PFSK-1 (cell line): Measurements from ENCODE around the gene YBEY.

Source experiments
- FOXP2 ChIP-seq: optimal IDR thresholded peaks from 2 replicates; pipeline ENCODE3; 2011; ENCODE audit warnings: borderline replicate concordance, control low read depth, inconsistent platforms; ENCODE audit not compliant: insufficient read depth; ENCODE audit errors: extremely low read length, extremely low read depth
- POLR2AphosphoS5 ChIP-seq: IDR thresholded peaks from 2 replicates; pipeline ENCODE4 v1.6.1; 2012; ENCODE audit warnings: low read depth, mild to moderate bottlenecking, control low read depth, low read length, moderate library complexity
- REST ChIP-seq, 2 experiments: IDR thresholded peaks; 2 replicates each; pipeline versions ENCODE4 v1.6.1 to v1.8.0; 2011 to 2012; ENCODE audit warnings: low read depth in 2 of 2, low read length in 2 of 2, control low read depth in 1 of 2, inconsistent platforms in 1 of 2, mild to moderate bottlenecking in 1 of 2, moderate library complexity in 1 of 2; ENCODE audit not compliant: insufficient read depth in 1 of 2
- SIN3A ChIP-seq: IDR thresholded peaks from 2 replicates; pipeline ENCODE4 v1.6.1; 2012; ENCODE audit warnings: mild to moderate bottlenecking, low read length, moderate library complexity, borderline replicate concordance; ENCODE audit not compliant: insufficient read depth
- TAF1 ChIP-seq: IDR thresholded peaks from 2 replicates; pipeline ENCODE4 v1.6.1; 2012; ENCODE audit warnings: low read length, control low read depth, borderline replicate concordance; ENCODE audit not compliant: insufficient read depth

The YBEY gene

GRCh38 chr21:46268371-46268770 is 17.8 kb upstream of the YBEY start:
- TF ChIP-seq TAF1 (no peak), FOXP2 (no peak), POLR2AphosphoS5 (no peak), REST (IDR thresholded peaks at IDR 0.05; ENCODE audit: insufficient read depth in 1 of 2, low read depth in 2 of 2, low read length in 2 of 2) (no peak), SIN3A (no peak)

GRCh38 chr21:46269466-46269865 is 16.7 kb upstream of the YBEY start:
- no peak for TF ChIP-seq TAF1
- TF ChIP-seq SIN3A, result no peak
- no peak for TF ChIP-seq REST (IDR thresholded peaks at IDR 0.05; ENCODE audit: insufficient read depth in 1 of 2, low read depth in 2 of 2, low read length in 2 of 2)
- TF ChIP-seq FOXP2, result no peak
- no peak for TF ChIP-seq POLR2AphosphoS5

GRCh38 chr21:46273341-46273740 is 12.8 kb upstream of the YBEY start:
- no peak for TF ChIP-seq REST (IDR thresholded peaks at IDR 0.05; ENCODE audit: insufficient read depth in 1 of 2, low read depth in 2 of 2, low read length in 2 of 2)
- TF ChIP-seq TAF1, result no peak
- no peak for TF ChIP-seq SIN3A
- no peak for TF ChIP-seq FOXP2
- no peak for TF ChIP-seq POLR2AphosphoS5

GRCh38 chr21:46274797-46275390 is 11.2 kb upstream of the YBEY start:
- TF ChIP-seq FOXP2, result no peak
- no peak for TF ChIP-seq TAF1
- TF ChIP-seq SIN3A, result no peak
- no peak for TF ChIP-seq REST (IDR thresholded peaks at IDR 0.05; ENCODE audit: insufficient read depth in 1 of 2, low read depth in 2 of 2, low read length in 2 of 2)
- TF ChIP-seq POLR2AphosphoS5, result no peak
